ENCODE measurements around the gene APH1B. TPM values are rescaled to one million over a fixed set of nuclear protein-coding genes. Genes with fewer than 3 reads are reported as not detected.

APH1B gene
- total and polyA plus RNA-seq, 10 donors: 8.7 to 51.5 (median 30.2) TPM

GRCh38 chr15:63232405-63232804, 45.0 kb upstream of the APH1B start:
- Histone ChIP-seq H3K36me3 (peaks cover 0 to 16% (median 0%) of the 10 kb centered on the region in 6 donors), H3K4me1 (peaks cover 36 to 100% (median 71%) of the 10 kb centered on the region in 6 donors), H3K27me3 (replicated peaks in 1 of 7) (no peaks in the 10 kb centered on the region), H3K27ac (peak overlapping the region in 7 of 8 donors; percentile 48 to 80 (median 69)), H3K4me3 (no peak overlapping the region), H3K9me3 (no peaks in the 10 kb centered on the region)
- intact Hi-C loops (cut with DNase I; ENCODE audit: low total_unique reads): no loop called here
- DNase-seq: no peak
- 27 to 35% (median 30%) methylated on average over 4 of the region's 4 CpGs for WGBS, 5 donors
- no peak for TF ChIP-seq POLR2A (IDR thresholded peaks at IDR 0.05)
- no peak for TF ChIP-seq POLR2AphosphoS5 (IDR thresholded peaks at IDR 0.05)
- no peak for TF ChIP-seq CTCF (IDR thresholded peaks at IDR 0.05 in 8 of 11, conservative IDR thresholded peaks at IDR 0.05 in 3 of 11)

GRCh38 chr15:63232943-63233342, 44.5 kb upstream of the APH1B start:
- peaks cover 0 to 11% (median 0%) of the 10 kb centered on the region in 6 donors for H3K36me3 ChIP-seq
- DNase-seq: no peak
- H3K27ac ChIP-seq: peak overlapping the region in 7 of 8 donors; percentile 48 to 80 (median 69)
- WGBS, 5 donors: 89 to 95% (median 92%) methylated on average over 5 of the region's 5 CpGs
- intact Hi-C loops (cut with DNase I; ENCODE audit: low total_unique reads): no loop called here
- no peak overlapping the region for H3K4me3 ChIP-seq
- no peaks in the 10 kb centered on the region for H3K9me3 ChIP-seq
- no peaks in the 10 kb centered on the region for H3K27me3 ChIP-seq (replicated peaks in 1 of 7)
- H3K4me1 ChIP-seq: peaks cover 37 to 100% (median 74%) of the 10 kb centered on the region in 6 donors
- TF ChIP-seq CTCF (IDR thresholded peaks at IDR 0.05 in 8 of 11, conservative IDR thresholded peaks at IDR 0.05 in 3 of 11) (no peak), POLR2A (IDR thresholded peaks at IDR 0.05) (no peak), POLR2AphosphoS5 (IDR thresholded peaks at IDR 0.05) (no peak)

- H3K4me3 ChIP-seq: no peak overlapping the region
- peaks cover 40 to 100% (median 78%) of the 10 kb centered on the region in 6 donors for H3K4me1 ChIP-seq
- WGBS, 5 donors: 49 to 60% (median 52%) methylated on average over 5 of the region's 5 CpGs
Measured at GRCh38 chr15:63233667-63234423, 43.6 kb upstream of the APH1B start.

More at GRCh38 chr15:63233667-63234423, 43.6 kb upstream of the APH1B start:
- Histone ChIP-seq H3K27me3 (replicated peaks in 1 of 7) (no peaks in the 10 kb centered on the region), H3K9me3 (no peaks in the 10 kb centered on the region), H3K27ac (peak overlapping the region in 7 of 8 donors; percentile 44 to 80 (median 67)), H3K36me3 (peaks cover 0 to 7% (median 0%) of the 10 kb centered on the region in 6 donors)
- TF ChIP-seq CTCF (IDR thresholded peaks at IDR 0.05 in 8 of 11, conservative IDR thresholded peaks at IDR 0.05 in 3 of 11) (no peak), POLR2AphosphoS5 (IDR thresholded peaks at IDR 0.05) (no peak), POLR2A (IDR thresholded peaks at IDR 0.05) (no peak)
- DNase-seq: no peak
- intact Hi-C loops (cut with DNase I; ENCODE audit: low total_unique reads): no loop called here
